ENCODE data around the gene SYCE3.
A peak's percentile ranks its signal among the peaks of the same experiment; 100 is the strongest.

The SYCE3 gene

DNA sequence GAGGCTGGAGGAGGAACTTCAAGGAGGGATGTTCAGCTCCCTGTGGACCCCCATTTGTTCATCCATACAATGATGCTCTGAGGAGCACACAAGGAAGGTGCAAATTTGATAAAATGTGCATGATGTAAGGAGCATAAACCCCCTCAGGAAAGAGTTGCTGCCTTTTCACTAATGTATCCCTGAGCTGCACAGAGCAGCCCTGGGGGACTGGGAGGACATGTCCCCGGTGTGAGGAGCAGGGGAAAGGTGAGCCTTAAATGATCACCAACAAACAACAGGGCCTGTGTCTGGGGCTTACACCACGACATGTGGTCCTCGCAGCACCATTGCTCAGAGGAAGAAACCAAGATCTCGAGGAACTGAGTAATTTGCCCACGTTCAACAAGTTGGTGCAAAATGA is 34.4 kb upstream of the SYCE3 start:
- peaks cover 52% of the 10 kb centered on the region for H3K27me3 ChIP-seq (ENCODE audit: insufficient read depth, low read length)
- no peaks in the 10 kb centered on the region for H3K9me3 ChIP-seq (ENCODE audit: insufficient read depth, low read depth, low read length)
- H3K4me1 ChIP-seq (ENCODE audit: insufficient read depth, low read length): no peaks in the 10 kb centered on the region
- no peak overlapping the region for H3K27ac ChIP-seq (ENCODE audit: low read length)
- no peak overlapping the region for H3K4me3 ChIP-seq (ENCODE audit: low read length)
- no peak overlapping the region for H3K9ac ChIP-seq (ENCODE audit: low read depth, low read length)
- no peaks in the 10 kb centered on the region for H3K36me3 ChIP-seq (ENCODE audit: insufficient read depth, low read depth, low read length)

DNA sequence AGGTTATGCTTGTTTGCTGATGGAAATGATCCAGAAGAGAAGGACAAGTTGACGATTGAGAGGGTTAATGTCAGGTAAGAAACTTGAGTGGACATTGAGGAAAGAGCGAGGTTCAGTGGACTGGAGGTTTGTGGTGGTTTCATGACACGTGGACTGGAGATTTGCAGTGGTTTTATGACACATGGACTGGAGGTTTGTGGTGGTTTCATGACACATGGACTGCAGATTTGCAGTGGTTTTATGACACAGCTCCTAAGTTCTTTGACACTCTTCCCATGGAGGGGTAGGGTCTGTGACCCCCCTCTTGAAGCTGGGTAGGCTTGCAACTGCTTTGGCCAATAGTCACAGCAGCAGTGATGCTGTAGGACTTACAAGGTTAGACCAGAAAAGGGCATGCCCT is 32.5 kb upstream of the SYCE3 start:
- no peaks in the 10 kb centered on the region for H3K36me3 ChIP-seq (ENCODE audit: insufficient read depth, low read depth, low read length)
- H3K9me3 ChIP-seq (ENCODE audit: insufficient read depth, low read depth, low read length): no peaks in the 10 kb centered on the region
- no peak overlapping the region for H3K4me3 ChIP-seq (ENCODE audit: low read length)
- H3K9ac ChIP-seq (ENCODE audit: low read depth, low read length): no peak overlapping the region
- H3K27me3 ChIP-seq (ENCODE audit: insufficient read depth, low read length): peaks cover 39% of the 10 kb centered on the region
- H3K27ac ChIP-seq (ENCODE audit: low read length): no peak overlapping the region
- H3K4me1 ChIP-seq (ENCODE audit: insufficient read depth, low read length): no peaks in the 10 kb centered on the region

DNA sequence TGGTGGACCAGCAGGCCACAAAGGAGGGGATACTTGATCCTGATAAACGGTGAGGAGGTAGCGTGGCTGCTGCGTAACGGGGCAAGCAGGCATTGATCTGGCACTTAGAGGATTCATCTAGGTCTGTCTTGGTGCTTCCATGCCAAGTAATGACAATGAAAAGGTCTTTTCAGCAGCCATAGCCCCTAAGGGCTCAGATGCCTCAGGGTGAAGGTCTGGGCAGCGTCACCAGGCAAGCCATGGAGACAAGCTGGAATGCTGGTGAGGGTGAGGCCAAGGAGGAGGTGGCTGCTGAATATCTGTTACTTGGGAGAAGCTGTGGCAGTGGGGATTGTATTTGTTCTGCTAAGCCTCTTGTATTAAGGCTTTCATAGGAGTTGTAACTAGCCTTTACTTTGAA is 24.7 kb upstream of the SYCE3 start:
- Histone ChIP-seq H3K27ac (ENCODE audit: low read length) (no peak overlapping the region), H3K9ac (ENCODE audit: low read depth, low read length) (no peak overlapping the region), H3K4me3 (ENCODE audit: low read length) (no peak overlapping the region), H3K27me3 (ENCODE audit: insufficient read depth, low read length) (peaks cover 5% of the 10 kb centered on the region), H3K36me3 (ENCODE audit: insufficient read depth, low read depth, low read length) (no peaks in the 10 kb centered on the region), H3K4me1 (ENCODE audit: insufficient read depth, low read length) (peaks cover 12% of the 10 kb centered on the region), H3K9me3 (ENCODE audit: insufficient read depth, low read depth, low read length) (no peaks in the 10 kb centered on the region)

DNA sequence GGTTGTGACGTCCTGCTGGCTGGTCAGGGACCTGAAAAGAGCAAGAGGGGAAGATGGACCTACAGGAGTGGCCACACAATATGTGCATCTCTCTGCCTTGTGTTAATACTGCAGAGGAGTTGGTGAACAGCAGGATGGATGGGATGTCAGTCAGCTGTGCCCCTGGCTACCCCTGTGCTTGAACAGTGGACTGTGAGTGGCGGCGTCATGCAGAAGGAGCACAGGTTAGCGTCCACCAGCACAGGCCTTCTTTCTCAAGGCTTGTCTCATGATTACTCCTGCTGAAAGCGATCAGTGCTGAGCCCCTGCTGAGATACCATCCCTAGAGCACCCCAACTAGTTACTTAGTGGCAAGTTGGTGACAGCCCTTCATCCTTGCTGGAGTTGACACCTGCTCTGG is 23.7 kb upstream of the SYCE3 start:
- Histone ChIP-seq H3K27ac (ENCODE audit: low read length) (no peak overlapping the region), H3K9ac (ENCODE audit: low read depth, low read length) (no peak overlapping the region), H3K4me1 (ENCODE audit: insufficient read depth, low read length) (peaks cover 12% of the 10 kb centered on the region), H3K27me3 (ENCODE audit: insufficient read depth, low read length) (peaks cover 5% of the 10 kb centered on the region), H3K9me3 (ENCODE audit: insufficient read depth, low read depth, low read length) (no peaks in the 10 kb centered on the region), H3K36me3 (ENCODE audit: insufficient read depth, low read depth, low read length) (no peaks in the 10 kb centered on the region), H3K4me3 (ENCODE audit: low read length) (no peak overlapping the region)

DNA sequence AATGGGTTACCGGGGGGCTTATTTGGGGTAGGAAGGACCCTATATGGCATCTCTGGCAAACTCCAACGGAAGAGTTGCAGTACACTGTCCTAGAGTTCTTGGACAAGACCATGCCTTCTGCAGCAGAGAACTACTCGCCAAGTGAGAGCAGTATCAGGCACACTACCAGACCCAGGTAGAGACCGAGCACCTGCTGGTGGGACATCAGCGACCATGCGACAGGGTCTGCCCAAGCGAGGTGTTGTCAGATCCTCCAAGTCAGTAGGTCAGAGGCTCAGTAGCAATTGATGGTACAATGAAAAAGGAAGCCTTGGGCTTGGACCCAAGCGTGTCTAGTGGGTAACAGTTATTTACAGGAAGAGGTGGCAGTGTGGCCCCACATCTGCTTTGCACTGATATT is 23.1 kb upstream of the SYCE3 start:
- Histone ChIP-seq H3K4me1 (ENCODE audit: insufficient read depth, low read length) (peaks cover 12% of the 10 kb centered on the region), H3K27me3 (ENCODE audit: insufficient read depth, low read length) (peaks cover 5% of the 10 kb centered on the region), H3K9me3 (ENCODE audit: insufficient read depth, low read depth, low read length) (no peaks in the 10 kb centered on the region), H3K9ac (ENCODE audit: low read depth, low read length) (no peak overlapping the region), H3K4me3 (ENCODE audit: low read length) (no peak overlapping the region), H3K27ac (ENCODE audit: low read length) (no peak overlapping the region), H3K36me3 (ENCODE audit: insufficient read depth, low read depth, low read length) (peaks cover 5% of the 10 kb centered on the region)

DNA sequence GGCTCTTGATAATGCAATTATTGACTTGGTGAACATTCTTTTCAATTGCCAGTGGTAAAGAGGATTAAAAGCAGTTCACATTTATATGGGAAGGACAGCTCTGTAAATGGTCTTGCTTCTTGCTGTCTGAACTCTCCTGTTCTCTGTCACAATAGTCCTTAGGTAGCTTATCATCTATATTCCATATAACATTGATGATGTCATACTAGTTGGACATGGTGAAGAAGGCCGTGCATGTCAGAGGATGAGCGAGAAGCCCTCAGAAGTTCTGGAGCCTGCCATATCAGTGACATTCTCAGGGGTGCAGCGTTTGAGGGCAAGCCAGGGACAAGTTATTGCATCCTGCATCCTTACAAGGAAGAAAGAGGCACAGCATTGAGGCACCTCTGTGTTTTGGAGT is 22.5 kb upstream of the SYCE3 start:
- Histone ChIP-seq H3K4me3 (ENCODE audit: low read length) (no peak overlapping the region), H3K4me1 (ENCODE audit: insufficient read depth, low read length) (peaks cover 12% of the 10 kb centered on the region), H3K9ac (ENCODE audit: low read depth, low read length) (no peak overlapping the region), H3K9me3 (ENCODE audit: insufficient read depth, low read depth, low read length) (no peaks in the 10 kb centered on the region), H3K36me3 (ENCODE audit: insufficient read depth, low read depth, low read length) (peaks cover 11% of the 10 kb centered on the region), H3K27ac (ENCODE audit: low read length) (no peak overlapping the region), H3K27me3 (ENCODE audit: insufficient read depth, low read length) (peaks cover 5% of the 10 kb centered on the region)

DNA sequence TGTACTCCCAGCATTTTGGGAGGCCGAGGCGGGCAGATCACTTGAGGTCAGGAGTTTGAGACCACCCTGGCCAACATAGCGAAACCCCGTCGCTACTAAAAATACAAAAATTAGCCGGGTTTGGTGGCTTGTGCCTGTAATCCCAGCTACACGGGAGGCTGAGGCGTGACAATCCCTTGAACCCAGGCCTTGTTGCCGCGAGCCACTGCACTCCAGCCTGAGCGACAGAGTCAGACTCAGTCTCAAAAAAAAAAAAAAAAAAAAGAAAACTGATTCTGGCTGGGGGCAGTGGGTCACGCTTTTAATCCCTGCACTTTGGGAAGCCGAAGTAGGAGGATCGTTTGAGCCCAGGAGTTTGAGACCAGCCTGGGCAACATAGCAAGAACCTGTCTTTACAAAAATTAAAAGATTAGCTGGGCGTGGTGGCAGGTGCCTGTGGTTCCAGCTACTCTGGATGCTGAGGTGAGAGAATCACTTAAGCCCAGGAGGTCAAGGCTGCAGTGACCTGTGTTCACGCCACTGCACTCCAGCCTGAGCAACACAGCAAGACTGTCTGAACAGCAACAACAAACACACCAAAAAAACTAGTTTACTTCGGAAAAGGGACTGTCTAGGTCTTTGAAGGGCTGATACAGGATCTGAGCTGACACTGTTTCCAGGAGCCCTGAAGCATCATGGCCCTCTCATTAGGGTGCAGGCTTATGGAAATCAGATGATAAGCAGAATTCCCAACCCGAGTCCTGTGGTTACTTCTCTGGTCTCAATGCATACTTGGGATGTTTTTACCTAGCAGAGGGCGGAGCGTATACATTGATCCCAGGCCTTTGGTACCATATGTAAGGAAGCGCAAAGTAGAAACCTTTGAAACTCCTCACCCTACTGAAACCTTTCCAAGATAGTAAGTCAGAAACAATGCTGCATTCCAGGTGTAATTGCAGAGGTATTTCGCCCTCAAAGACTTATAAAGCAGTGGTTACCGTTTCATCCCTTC is 21.7 kb upstream of the SYCE3 start:
- H3K9me3 ChIP-seq (ENCODE audit: insufficient read depth, low read depth, low read length): no peaks in the 10 kb centered on the region
- H3K36me3 ChIP-seq (ENCODE audit: insufficient read depth, low read depth, low read length): peaks cover 19% of the 10 kb centered on the region
- peak overlapping the region; percentile 98; the same call in 1 of the 2 replicates for H3K4me3 ChIP-seq (ENCODE audit: low read length)
- no peak overlapping the region for H3K27ac ChIP-seq (ENCODE audit: low read length)
- peaks cover 12% of the 10 kb centered on the region for H3K4me1 ChIP-seq (ENCODE audit: insufficient read depth, low read length)
- peak overlapping the region; percentile 88; the same call in 1 of the 2 replicates for H3K9ac ChIP-seq (ENCODE audit: low read depth, low read length)
- peaks cover 5% of the 10 kb centered on the region for H3K27me3 ChIP-seq (ENCODE audit: insufficient read depth, low read length)

DNA sequence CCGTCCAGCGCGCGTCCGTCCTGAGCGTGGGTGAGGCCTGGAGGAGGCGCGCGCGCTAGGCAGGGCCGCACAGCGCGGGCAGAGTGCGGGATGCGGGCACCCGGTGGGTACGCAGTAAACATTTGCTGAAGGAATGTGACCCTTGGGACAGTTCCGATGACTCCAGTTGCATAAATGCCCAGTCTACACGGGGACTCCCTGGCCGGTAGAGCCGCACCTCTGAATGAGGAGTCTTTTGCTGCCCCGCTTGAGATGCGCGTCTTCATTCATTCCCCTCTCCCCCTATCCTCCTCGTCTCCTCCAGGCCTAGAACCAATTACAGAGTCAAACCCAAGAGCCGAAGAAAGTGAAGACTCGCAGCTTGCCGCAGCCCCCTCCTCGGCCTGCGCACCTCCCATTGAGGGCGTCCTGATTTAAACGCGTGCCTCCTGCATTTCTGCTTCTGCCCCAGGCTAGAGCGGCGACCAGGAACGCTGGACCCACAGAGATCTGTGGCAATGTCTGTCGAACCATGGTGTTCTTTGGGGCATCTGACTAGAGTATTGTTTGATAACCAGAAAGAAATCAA is 20.7 kb upstream of the SYCE3 start:
- H3K27ac ChIP-seq (ENCODE audit: low read length): no peak overlapping the region

DNA sequence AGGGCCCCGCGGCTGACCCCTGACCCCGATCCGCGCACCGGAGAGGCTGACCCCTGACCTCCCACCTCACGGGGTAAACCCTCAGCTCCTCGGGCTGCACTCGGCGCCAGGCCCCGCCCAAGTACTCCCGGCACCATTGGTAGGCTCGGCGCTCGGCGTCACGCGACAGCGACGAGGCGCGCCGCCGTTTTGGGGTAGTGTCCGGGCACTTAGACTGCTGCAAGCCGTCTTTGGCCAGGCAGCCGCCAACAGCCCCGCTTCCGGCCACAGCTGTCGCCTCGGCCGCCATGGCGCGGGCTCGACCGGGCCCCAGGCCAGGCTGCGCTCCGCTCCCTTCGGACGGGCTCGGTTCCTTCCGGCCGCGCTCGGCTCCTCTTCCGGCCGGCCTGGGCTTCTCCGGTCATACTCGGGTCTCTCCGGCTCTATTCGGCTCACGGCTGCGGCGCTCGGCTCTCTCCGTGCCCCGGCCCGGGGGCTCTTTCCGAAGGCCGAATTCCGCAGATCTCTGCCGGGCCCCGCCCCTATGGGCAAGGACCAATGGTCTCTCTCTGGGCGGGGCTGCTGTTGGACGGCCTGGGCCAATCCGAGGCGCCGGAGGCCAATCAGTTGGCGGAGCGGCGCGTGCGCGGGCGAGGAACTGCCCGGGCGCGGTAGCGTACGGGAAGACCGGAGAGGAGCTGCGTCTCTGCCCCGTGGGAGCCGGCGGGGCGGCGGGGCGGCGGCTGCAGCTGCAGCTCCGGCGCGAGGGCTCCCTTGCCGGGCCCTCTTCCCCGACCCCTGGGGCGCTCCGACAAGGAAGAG is 20.0 kb upstream of the SYCE3 start, which contains the start of gene CHKB:
TSS of gene CHKB (minus strand) at position 357 of the 801 bp plus-strand sequence. CDS start at position 289, 68 bp downstream.
- H3K27ac ChIP-seq (ENCODE audit: low read length): peak within 1 kb of the TSS; percentile 88
- peaks cover 12% of the 10 kb centered on the region for H3K4me1 ChIP-seq (ENCODE audit: insufficient read depth, low read length)

More for the DNA sequence above, 20.7 kb upstream of the SYCE3 start:
- Histone ChIP-seq H3K4me3 (ENCODE audit: low read length) (peak overlapping the region; percentile 98), H3K4me1 (ENCODE audit: insufficient read depth, low read length) (peaks cover 12% of the 10 kb centered on the region), H3K27me3 (ENCODE audit: insufficient read depth, low read length) (peaks cover 5% of the 10 kb centered on the region), H3K36me3 (ENCODE audit: insufficient read depth, low read depth, low read length) (peaks cover 28% of the 10 kb centered on the region), H3K9ac (ENCODE audit: low read depth, low read length) (peak overlapping the region; percentile 88; the same call in 1 of the 2 replicates), H3K9me3 (ENCODE audit: insufficient read depth, low read depth, low read length) (no peaks in the 10 kb centered on the region)

DNA sequence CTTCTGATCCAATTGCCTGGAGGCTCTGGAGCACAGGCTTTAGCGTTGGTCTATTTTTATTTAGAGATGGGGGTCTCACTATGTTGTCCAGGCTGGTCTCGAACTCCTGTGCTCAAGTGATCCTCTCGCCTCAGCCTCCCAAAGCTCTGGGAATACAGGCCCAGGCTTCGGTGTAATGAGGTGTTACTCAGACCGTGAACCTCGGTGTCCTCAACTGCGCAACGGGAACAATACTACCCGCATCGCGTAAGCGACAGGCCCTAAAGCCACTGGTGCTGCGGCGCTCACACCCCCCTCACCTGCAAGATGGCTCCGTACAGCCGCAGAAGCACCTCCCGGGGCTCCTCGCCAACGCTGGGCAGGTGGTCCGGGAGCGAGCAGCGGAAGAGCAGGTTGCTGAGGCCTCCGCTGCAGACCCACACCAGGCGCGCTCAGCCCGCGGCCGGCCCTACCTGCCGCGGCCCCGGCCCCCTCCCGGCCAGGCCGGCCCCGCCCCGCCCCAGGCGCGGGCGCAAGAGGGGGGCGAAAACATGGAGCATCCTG is 19.3 kb upstream of the SYCE3 start:
- Histone ChIP-seq H3K9ac (ENCODE audit: low read depth, low read length) (peak overlapping the region; percentile 93), H3K4me3 (ENCODE audit: low read length) (peak overlapping the region; percentile 98), H3K36me3 (ENCODE audit: insufficient read depth, low read depth, low read length) (peaks cover 35% of the 10 kb centered on the region), H3K4me1 (ENCODE audit: insufficient read depth, low read length) (peaks cover 12% of the 10 kb centered on the region), H3K9me3 (ENCODE audit: insufficient read depth, low read depth, low read length) (no peaks in the 10 kb centered on the region), H3K27me3 (ENCODE audit: insufficient read depth, low read length) (peaks cover 5% of the 10 kb centered on the region), H3K27ac (ENCODE audit: low read length) (peak overlapping the region; percentile 88)

More for the DNA sequence above, 20.0 kb upstream of the SYCE3 start, which contains the start of gene CHKB:
- peaks cover 5% of the 10 kb centered on the region for H3K27me3 ChIP-seq (ENCODE audit: insufficient read depth, low read length)
- H3K36me3 ChIP-seq (ENCODE audit: insufficient read depth, low read depth, low read length): peaks cover 29% of the 10 kb centered on the region
- H3K9me3 ChIP-seq (ENCODE audit: insufficient read depth, low read depth, low read length): no peaks in the 10 kb centered on the region
- H3K4me3 ChIP-seq (ENCODE audit: low read length): peak within 1 kb of the TSS; percentile 98
- H3K9ac ChIP-seq (ENCODE audit: low read depth, low read length): peak within 1 kb of the TSS; percentile 93
